ENCODE measurements around the gene MAPKAP1. TPM values are rescaled to one million over a fixed set of nuclear protein-coding genes. Genes with fewer than 3 reads are reported as not detected.

The MAPKAP1 gene
- polyA plus RNA-seq, 1 donor from 2014 or later: 57.5 TPM

DNA sequence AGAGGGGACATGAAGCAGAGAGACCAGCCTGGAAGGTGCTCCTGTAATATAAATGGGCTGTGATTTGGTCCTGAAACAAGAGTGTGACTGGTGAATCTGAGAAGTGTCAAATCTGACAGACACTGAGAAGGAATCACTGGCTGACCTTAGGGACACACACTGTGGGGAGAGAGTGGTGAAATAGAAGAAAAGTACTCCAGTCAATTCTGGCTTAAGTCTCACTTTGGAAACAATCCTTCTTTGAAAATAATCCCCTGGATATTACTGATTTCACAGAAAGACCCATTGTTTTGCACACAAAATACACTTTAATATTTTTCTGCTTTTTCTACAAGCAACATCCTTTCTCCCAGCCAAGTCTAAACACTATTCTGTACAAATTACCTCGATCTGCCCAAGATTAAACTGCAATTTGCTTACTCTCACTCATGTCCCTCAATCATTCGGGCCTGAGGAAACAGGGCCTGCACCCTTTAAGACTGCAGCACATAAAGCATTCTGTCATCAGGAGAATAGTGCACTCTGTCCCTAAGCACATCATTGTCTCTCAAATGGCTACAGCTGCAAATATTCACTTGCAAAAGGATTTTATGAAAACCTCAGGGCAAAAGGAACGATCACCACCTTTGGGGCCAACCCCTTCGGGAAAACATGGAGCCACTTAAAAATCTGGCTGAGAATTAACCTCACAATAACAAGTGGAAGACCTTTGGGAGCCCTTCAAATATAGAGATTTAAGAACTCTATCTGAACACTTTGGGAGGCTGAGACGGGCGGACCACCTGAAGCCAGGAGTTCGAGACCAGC, 68.6 kb downstream of the MAPKAP1 start:
- H3K9me2 ChIP-seq (ENCODE audit: insufficient read depth, low read length): no peaks in the 10 kb centered on the region
- H4K20me1 ChIP-seq (ENCODE audit: insufficient read depth): no peaks in the 10 kb centered on the region
- peak overlapping the region; percentile 14 for H3K27ac ChIP-seq (ENCODE audit: low read length)
- H3K9ac ChIP-seq (ENCODE audit: low read length): no peak overlapping the region
- H3K4me3 ChIP-seq (ENCODE audit: low read length): no peak overlapping the region
- H3K79me2 ChIP-seq (replicated peaks; ENCODE audit: insufficient read depth, low read length): peaks cover 3% of the 10 kb centered on the region
- no peak overlapping the region for H3K4me2 ChIP-seq (ENCODE audit: low read length)
- H3F3A ChIP-seq (ENCODE audit: insufficient read depth, low read length, poor library complexity, severe bottlenecking): no peaks in the 10 kb centered on the region
- no peaks in the 10 kb centered on the region for H3K36me3 ChIP-seq (ENCODE audit: insufficient read depth, low read length)
- no peaks in the 10 kb centered on the region for H3K27me3 ChIP-seq (ENCODE audit: insufficient read depth, low read depth, low read length)
- no peak for TF ChIP-seq EZH2 (IDR thresholded peaks at IDR 0.05; ENCODE audit: borderline replicate concordance, insufficient read depth, low read length, poor library complexity, severe bottlenecking)
- no peak for TF ChIP-seq POLR2AphosphoS5 (IDR thresholded peaks at IDR 0.05)
- TF ChIP-seq, protein P1, sequence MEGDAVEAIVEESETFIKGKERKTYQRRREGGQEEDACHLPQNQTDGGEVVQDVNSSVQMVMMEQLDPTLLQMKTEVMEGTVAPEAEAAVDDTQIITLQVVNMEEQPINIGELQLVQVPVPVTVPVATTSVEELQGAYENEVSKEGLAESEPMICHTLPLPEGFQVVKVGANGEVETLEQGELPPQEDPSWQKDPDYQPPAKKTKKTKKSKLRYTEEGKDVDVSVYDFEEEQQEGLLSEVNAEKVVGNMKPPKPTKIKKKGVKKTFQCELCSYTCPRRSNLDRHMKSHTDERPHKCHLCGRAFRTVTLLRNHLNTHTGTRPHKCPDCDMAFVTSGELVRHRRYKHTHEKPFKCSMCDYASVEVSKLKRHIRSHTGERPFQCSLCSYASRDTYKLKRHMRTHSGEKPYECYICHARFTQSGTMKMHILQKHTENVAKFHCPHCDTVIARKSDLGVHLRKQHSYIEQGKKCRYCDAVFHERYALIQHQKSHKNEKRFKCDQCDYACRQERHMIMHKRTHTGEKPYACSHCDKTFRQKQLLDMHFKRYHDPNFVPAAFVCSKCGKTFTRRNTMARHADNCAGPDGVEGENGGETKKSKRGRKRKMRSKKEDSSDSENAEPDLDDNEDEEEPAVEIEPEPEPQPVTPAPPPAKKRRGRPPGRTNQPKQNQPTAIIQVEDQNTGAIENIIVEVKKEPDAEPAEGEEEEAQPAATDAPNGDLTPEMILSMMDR (IDR thresholded peaks at IDR 0.05; ENCODE audit: poor library complexity, severe bottlenecking): no peak
- TF ChIP-seq MXI1 (conservative IDR thresholded peaks at IDR 0.05; ENCODE audit: poor library complexity, severe bottlenecking): no peak
- TF ChIP-seq, protein P2, sequence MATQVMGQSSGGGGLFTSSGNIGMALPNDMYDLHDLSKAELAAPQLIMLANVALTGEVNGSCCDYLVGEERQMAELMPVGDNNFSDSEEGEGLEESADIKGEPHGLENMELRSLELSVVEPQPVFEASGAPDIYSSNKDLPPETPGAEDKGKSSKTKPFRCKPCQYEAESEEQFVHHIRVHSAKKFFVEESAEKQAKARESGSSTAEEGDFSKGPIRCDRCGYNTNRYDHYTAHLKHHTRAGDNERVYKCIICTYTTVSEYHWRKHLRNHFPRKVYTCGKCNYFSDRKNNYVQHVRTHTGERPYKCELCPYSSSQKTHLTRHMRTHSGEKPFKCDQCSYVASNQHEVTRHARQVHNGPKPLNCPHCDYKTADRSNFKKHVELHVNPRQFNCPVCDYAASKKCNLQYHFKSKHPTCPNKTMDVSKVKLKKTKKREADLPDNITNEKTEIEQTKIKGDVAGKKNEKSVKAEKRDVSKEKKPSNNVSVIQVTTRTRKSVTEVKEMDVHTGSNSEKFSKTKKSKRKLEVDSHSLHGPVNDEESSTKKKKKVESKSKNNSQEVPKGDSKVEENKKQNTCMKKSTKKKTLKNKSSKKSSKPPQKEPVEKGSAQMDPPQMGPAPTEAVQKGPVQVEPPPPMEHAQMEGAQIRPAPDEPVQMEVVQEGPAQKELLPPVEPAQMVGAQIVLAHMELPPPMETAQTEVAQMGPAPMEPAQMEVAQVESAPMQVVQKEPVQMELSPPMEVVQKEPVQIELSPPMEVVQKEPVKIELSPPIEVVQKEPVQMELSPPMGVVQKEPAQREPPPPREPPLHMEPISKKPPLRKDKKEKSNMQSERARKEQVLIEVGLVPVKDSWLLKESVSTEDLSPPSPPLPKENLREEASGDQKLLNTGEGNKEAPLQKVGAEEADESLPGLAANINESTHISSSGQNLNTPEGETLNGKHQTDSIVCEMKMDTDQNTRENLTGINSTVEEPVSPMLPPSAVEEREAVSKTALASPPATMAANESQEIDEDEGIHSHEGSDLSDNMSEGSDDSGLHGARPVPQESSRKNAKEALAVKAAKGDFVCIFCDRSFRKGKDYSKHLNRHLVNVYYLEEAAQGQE (IDR thresholded peaks at IDR 0.05; ENCODE audit: borderline replicate concordance): no peak
- TF ChIP-seq EP300 (conservative IDR thresholded peaks at IDR 0.05; ENCODE audit: poor library complexity, severe bottlenecking): no peak
- no peak for TF ChIP-seq RAD21 (conservative IDR thresholded peaks at IDR 0.05)
- no peak for TF ChIP-seq TAF1 (IDR thresholded peaks at IDR 0.05; ENCODE audit: low read depth)
- no peak for TF ChIP-seq SMC3 (conservative IDR thresholded peaks at IDR 0.05; ENCODE audit: poor library complexity)
- H3K9me3 ChIP-seq (ENCODE audit: low read length): no peaks in the 10 kb centered on the region
- no peak overlapping the region for H2AFZ ChIP-seq (ENCODE audit: low read depth, low read length)

DNA sequence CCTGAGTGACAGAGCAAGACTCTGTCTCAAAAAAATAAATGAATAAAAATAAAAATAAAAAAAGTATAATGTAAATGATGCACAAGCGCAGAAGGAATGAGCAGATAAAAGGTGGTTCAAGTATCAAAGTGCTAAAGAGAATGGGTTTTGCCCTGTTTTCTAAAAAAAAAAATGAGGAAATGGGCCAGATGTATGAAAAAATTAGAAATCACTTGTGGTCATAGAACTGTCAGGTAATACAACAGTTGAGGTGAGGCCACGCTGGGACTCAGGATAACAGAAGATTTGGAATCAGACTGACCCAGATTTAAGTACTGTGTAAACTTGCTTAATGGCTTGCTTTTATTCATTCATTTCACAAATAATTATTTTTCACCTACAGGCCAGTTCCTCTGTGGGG, 69.8 kb downstream of the MAPKAP1 start:
- Histone ChIP-seq H3F3A (ENCODE audit: insufficient read depth, low read length, poor library complexity, severe bottlenecking) (no peaks in the 10 kb centered on the region), H3K27me3 (ENCODE audit: insufficient read depth, low read depth, low read length) (no peaks in the 10 kb centered on the region), H3K9me2 (ENCODE audit: insufficient read depth, low read length) (no peaks in the 10 kb centered on the region), H3K4me3 (ENCODE audit: low read length) (no peak overlapping the region), H3K27ac (ENCODE audit: low read length) (no peak overlapping the region), H3K79me2 (replicated peaks; ENCODE audit: insufficient read depth, low read length) (no peaks in the 10 kb centered on the region), H3K9me3 (ENCODE audit: low read length) (no peaks in the 10 kb centered on the region), H4K20me1 (ENCODE audit: insufficient read depth) (no peaks in the 10 kb centered on the region), H3K9ac (ENCODE audit: low read length) (no peak overlapping the region), H2AFZ (ENCODE audit: low read depth, low read length) (no peak overlapping the region), H3K36me3 (ENCODE audit: insufficient read depth, low read length) (no peaks in the 10 kb centered on the region), H3K4me2 (ENCODE audit: low read length) (no peak overlapping the region)
- no peak for TF ChIP-seq SMC3 (conservative IDR thresholded peaks at IDR 0.05; ENCODE audit: poor library complexity)
- TF ChIP-seq, protein P2 (IDR thresholded peaks at IDR 0.05; ENCODE audit: borderline replicate concordance): no peak
